HG02884 (cell line): ENCODE measurements around the gene CCER1.
"Not testable (repeated sequence)": the region's sequence is repeated elsewhere in the genome, so short reads cannot be mapped to it uniquely, and the experiment has no call there.

Experiments
- ATAC-seq: cut with Tn5 transposase; IDR thresholded peaks from one replicate; pipeline ENCODE4 v1.9.1; 2021; ENCODE audit warnings: mild to moderate bottlenecking, moderate library complexity; ENCODE audit not compliant: unreplicated experiment

CCER1 gene, protein sequence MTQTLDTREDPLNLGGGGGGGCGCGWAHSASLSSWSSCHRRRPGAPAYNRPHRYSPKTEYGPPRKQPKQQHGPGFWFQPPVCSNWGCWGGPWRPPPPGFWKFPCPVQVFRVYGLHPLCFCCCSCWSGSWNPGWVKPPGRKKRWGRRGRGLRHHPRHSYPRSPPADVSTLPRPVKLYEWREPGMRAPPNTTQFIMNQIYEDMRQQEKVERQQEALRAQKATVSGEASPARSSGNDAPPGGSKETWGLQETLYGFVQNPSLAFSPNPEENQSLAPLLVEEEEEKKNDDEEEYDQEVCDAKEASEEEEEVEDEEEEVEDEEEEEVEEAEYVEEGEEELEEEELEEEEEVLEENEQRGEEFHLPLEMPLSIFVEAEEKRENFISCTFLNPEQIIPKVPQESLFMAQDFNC

DNA sequence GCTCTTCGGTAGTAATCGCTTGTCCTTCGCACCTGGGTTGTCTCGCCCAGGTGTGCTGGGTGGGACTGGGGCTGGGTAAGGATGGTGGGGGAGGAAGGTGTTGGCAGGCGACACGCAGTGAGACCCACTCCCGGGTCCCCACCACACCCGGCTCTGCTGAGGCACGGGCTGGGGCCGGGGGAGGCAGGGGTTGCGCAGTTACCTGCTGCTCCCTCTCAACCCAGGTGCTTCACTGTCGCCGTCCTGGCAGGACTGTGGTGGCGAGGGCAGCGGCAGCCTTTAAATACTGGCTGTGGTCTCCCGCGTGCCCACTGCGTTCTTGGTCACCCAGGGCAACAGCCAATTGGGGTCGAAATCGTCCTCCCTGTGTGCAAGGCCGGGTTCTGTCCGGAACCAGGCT lies at the start of gene CCER1:
CCER1 (minus strand) TSS at position 256 of the 400 bp plus-strand sequence. CDS start 434 bp downstream, outside the sequence.
- ATAC-seq, result no peak

DNA sequence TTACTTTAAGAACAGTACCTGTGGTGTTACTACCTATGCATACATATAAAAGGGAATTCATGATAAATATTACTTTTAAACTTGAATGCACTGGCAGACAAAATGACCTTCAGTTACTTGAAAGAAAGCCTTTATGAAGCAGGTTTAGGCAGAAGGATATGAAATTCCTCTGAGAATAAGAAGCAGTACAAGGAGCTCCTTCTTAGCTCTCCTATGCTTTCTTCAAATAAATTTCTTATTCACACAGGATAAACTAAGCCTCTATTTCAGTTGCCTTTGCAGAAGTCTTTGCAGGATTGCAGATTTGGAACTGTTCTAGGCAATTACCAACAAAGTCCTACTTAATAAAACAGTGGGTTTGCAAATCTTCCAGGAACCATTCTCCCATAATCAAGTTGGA lies 48.8 kb upstream of the CCER1 start:
- ATAC-seq, result no peak

DNA sequence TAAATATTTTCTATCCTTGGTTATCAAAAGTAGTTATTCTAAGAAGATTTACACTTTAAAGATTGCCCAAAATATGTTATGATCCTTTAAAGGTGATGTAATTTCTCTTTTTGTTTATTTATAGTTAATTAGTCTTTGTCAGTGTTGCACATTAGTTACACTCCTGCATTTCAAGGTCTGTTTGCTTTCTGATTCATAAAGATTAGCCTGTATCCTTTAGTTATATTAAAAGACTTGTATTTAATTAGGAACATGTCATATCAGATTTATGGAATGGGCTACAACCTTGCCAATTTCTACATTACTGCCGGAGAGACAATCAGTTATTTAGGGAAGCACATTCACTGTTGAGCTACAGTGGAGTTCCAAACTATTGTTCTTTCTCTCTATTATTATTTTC lies 46.3 kb upstream of the CCER1 start:
- no peak for ATAC-seq

DNA sequence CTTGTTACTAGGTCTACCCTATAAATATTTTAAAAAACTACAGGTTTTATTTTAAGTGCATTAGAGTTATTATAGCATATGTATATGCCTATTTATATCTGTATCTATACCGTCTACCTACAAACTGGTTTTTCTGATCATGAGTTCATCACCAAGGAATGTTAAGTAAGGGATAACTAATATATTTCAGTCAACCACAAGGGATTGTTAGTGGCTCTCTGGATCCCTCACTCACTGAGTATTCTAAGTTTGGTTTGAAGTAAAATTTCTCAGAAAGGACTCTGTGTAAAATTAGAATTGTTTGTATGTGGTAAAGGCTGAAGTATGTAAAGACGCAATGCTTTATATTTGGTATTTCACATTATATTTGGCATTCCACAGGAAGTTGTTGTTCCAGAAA lies 45.0 kb upstream of the CCER1 start:
- ATAC-seq, result no peak

DNA sequence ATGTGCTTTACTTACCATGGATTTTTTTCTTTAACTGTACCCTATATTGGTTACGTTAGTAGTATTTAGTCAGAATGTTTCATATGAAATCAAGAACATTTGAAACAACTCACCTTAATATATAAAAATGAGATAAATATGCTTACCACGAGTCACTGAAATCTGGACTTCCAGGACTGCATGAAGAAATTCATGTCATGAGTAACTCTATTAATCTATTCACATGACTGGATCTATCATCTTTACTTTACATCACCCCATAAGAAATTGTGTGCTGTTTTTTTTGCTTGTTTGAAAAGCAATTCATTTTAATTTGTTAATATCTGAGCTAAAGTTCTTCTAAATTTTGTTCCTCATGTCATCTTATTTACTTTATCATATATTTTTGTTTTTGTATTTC lies 44.6 kb upstream of the CCER1 start:
- no peak for ATAC-seq

DNA sequence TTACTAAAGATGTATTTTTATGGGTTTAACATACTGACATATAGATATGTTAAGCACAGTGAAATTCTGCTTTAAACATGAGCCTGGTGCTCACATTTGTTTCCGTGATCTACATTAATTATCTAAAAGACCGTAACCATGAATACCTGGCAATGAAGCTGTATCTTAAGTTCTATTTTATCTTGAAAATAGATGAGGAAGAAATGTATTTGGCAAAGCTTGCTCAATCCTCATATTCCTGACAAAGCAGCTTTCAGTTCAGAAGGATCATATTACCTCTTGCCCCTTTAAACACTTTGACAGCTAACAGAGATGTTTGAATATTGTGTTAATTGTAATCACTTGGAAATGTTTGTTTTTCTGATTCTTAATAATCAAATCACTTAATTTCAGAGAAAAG lies 40.0 kb upstream of the CCER1 start:
- no peak for ATAC-seq

DNA sequence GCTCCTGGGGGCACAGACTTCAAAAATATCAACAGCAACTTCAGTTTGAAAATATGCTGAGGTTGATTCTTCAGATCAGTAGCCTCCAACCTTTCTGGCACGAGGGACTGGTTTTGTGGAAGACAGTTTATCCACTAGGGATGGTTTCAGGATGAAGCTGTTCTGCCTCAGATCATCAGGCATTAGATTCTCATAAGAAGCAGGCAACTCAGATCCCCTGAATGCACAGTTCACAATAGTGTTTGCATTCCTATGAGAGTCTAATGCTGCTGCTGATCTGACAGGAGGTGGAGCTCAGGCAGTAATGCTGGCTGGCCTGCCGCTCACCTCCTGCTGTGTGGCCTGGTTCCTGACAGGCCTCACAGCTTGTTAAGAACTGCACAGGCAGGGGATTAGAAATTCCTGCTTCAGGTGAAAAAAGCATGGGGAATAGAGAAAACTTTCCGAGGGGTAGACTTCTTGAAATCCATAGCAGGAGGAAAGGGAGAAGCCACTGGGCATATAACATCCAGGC lies 37.0 kb upstream of the CCER1 start:
- no peak for ATAC-seq

DNA sequence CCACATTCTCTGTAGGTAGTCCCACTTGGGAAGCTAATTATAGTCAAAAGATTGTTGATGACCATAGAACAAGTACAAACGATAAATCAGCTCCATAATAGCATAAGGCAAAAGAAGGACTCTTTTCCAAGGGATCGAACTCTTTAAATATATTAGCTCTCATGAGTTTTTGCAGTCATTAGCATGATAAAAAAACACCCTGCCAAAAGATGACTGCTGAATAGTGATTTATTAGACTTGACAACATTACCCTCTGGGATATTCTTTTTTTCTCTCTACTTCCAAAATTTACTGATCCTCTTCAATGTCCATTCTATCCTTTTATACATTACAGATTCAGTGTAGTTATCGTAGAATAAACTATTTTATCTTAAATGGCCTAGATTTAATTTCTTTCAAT lies 35.6 kb upstream of the CCER1 start:
- ATAC-seq, result no peak

DNA sequence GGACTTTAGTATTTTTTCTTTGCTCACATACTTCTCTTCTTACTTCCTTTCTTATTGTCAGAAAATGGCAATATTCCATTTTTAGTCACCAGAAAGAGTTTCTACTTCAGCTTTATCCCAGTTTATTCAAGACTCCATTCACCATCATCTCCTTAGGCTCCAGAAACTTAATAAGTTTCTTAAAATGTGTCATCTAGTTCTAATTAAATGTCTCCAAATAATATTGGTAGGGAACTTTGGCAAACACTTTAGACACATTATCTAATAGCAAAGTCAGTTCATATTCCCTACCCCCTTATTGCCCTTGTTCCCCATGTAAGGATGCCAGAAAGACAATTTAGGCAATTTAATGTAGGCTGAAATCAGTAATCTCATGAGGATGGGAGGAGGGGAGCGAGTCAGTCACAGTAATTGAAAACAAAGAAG lies 34.7 kb upstream of the CCER1 start:
- ATAC-seq, result no peak

DNA sequence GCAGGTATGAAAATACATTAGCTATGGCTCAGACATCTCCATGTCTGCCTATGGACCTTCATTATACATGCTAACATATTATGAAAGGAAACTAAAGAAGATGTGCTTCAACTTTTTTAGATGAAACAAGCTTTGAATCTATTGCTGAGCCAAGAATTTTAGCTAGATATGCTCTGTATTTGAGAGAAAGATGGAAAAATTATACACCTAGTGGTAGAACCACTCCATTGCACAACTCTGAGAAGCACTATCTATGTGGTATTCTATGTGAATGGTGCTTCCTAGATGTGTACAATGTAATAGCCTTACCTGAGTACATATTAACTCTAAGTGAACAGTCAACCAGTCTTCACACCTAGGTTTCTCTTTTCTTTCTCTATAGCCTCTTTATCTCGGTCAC lies 32.5 kb upstream of the CCER1 start:
- peak; percentile 63 for ATAC-seq

DNA sequence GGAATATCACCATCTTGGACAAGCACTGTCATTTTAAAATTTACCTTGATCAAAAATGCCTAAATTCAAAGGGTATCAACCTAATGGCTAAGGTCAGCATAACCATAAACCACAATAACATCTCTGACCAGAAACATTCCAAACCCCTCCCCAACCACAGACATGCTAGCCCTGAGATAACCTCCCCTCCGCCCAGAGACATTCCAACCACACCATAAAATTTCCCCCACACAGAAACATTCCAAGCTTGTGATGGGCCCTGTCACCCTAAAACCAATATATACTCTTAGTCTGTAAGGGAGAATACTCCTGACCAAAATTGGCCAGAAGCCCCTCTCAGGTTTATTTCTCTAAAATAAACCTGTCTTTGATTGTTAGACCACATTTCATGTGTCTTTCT lies 32.1 kb upstream of the CCER1 start:
- ATAC-seq, result no peak

DNA sequence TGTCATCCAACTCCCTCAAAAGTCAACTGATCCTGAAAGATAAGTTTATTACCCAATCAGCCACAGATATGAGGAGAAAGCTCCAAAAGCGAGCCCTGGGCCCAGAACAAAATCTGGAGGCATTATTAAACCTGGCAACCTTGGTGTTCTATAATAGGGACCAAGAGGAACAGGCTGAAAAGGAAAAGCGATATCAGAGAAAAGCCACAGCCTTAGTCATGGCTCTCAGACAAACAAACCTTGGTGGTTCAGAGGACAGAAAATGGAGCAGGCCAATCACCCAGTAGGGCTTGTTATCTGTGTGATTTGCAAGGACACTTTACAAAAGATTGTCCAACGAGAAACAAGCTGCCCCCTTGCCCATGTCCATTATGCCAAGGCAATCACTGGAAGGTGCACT lies 30.4 kb upstream of the CCER1 start:
- ATAC-seq, result not testable (repeated sequence)

DNA sequence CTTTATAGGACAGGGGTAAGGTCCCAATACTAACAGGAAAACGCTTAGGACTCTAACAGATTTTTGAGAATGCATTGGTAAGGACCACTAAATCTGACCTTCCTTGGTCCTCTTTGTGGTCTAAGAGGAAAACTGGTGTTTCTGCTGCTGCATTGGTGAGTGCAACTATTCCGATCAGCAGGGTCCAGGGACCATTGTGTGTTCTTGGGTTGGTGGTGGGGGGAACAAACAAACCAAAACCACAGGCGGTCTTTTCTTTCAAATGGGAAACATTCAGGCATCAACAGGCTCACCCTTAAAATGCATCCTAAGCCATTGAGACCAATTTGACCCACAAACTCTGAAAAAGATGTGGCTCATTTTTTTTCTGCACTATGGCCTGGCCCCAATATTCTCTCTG lies 29.1 kb upstream of the CCER1 start:
- no peak for ATAC-seq

DNA sequence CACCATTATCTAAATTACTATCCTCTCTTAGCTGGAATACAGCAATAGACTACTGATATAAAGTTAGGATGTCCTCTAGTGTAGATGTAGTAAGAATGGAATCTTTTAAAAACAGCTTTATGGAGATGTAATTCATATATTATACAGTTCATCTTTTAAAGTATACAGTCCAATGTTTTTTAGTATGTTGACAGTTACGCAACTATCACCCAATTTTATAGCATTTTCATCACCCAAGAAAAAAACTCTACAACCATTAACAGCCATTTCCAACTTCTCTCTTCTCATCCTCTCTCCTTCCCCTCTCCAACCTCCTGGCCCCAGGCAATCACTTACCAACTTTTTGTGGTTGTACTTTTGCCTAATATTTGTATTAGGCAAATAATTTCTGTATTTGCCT lies 27.2 kb upstream of the CCER1 start:
- ATAC-seq, result no peak

DNA sequence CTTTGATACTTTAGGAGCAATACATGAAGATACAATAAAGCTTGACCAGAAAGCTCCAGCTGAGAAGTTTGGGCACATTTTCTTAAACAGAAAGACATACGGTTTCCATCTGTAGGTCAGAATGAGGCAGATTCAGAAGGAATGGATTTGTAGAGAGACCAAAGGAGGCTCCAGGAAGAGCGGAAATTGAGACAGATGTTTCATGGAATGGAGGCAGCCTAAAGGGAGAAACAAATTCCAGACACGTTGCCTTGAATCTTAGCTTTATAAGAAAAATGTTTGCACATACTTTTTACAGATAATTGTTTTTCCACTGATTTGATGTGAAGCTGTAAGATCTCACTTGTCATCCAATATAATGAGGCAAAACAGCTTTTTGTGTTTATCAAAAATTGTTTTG lies 25.0 kb upstream of the CCER1 start:
- no peak for ATAC-seq

DNA sequence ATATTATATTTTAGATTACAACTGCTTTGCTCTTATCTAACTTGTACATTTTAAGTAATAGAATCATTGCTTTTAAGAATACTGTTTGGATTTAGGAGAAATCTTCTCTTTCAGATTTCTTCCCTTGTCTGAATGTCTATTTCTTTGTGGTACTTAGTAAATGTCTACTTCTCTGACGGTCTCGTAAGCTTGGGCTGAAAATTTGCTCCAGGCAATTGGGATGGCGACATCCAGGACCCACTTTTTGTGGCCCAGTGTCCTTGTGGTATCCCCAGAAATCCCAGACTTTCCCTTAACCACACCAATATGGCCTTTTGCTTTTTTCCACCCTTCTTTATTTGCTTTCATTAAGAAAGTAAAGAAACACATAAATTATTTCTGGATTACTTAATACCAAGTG lies 24.0 kb upstream of the CCER1 start:
- no peak for ATAC-seq

DNA sequence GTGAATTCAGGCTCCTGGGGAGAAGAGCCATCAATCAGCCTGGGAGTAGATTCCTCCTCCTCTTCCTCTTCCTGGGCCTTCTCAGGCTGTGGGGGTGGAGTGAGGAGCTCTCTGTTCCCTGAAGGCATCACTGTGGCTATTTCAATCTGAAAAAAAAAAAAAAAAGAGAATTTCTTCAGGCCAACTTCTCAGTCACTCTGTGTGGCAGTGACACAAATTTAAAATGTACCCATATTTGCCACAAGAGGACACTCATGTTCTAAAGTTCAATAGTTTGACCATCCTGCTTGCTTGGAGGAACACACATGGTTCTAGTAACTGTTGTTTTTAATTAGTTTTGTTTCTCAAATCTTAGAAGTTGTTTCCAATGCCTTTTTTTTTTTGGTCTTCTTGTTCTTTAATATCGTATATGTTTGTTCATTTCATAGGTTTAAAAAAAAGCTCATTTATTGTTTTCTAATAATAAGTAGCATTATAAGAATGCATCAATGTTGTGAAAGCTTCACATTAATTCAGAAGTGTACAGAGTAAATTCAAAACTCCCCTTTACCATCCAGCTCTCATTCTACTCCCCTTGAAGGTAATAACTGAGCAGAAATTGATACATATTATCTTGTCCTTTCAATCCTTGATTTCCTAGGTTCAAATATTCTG lies 23.3 kb upstream of the CCER1 start:
- peak; percentile 90 for ATAC-seq

DNA sequence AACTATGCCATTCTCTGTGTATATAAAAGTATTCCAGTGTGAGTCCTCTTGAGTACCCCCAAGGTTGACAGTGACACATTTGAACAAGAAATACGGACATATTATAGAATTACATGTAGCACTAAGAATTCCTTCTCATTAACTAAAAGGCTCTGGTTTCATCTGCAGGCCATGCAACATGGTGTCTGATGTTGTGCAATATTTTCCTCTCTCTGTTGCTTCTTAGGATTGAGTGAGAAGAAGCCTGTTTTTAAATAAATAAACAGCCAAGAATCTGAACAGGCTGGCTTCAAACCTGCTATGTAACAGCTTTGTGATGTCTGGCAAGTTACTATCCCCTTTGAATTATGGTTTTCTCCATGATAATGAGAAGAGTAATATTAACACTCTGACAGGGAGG lies 22.2 kb upstream of the CCER1 start:
- no peak for ATAC-seq

DNA sequence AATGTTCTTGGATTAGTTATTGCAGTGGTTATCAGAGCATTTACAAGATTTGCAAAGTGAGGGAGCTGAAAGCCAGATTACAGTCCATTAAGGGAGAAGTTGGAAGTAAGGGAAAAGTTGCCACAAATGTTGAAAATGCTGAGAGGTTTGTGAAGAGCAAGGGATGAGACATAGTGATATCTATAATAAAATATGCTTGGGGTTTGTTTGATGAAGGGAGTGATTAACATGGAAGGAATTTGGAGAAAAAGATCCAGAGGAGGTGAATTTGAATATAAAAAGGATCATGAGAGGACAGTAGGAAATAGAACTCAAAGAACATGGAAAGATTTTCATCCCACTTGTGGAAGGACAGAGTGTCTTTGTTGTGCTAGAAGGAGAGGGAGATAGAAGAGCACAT lies 19.3 kb upstream of the CCER1 start:
- ATAC-seq, result no peak

DNA sequence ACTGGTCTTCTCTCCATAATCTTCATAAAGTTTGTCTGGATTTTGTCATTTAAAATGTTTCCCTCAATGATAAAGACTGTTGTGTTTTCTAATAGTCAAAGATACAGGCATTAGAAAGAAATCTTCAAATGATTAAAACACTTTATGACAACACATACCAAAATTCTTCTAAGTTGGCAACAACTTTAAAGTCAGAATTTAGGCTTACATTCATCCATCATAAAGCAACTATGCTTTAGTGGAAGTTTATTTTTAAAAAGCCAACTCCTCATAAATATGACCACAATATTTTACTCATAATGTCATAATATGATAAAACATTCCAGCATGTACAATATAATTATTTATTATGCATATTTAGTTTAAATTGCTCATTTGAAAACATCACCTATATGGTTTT lies 17.2 kb upstream of the CCER1 start:
- no peak for ATAC-seq

DNA sequence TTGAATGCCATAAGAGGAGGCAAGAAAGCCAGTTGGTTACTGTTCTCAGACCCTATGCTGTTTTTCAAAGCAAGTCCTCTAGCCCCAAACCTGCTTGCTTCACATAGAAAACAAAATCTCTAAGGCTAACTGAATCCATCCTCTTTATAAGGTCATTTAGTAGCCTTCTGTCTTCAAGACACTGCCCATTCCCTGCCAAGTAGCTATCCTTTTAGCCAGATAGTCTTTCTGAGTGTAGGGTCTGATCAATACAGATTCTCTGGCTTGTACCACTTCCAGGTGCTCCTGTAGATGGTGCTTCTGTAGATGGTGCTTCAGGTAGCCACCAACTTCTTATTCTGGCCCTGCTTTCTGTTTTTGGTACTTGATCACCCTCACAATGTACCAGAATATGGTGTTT lies 15.9 kb upstream of the CCER1 start:
- ATAC-seq, result no peak

DNA sequence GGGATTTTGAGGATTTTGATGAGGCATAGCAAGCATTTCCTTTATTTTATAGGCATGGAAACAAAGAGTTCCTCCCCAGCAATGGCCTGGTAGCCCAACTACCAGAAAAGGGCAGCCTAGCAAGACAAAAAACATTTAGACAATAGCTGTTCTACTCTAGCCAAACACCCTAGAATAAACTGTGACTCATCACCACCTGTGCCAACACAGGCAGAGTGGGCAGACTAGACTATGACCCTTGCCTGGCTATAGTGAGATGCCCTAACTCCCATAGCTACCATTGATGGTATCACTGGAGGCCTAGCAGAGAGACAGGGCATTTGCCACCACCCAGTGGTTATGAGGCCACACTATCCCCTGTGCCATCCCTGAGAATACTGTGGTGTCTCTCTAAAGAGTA lies 15.5 kb upstream of the CCER1 start:
- ATAC-seq, result no peak
